ENCODE data around the gene FAIM2.

FAIM2 gene

GRCh38 chr12:49903700-49904423 is at the start of gene FAIM2:
Gene FAIM2 (minus strand): TSS chr12:49903900. CDS start chr12:49903792, 108 bp downstream.
- peak; percentile 88 for DNase-seq

GRCh38 chr12:49953151-49953550 is 49.5 kb upstream of the FAIM2 start:
- DNase-seq: no peak

- DNase-seq: no peak
Measured at GRCh38 chr12:49952391-49953055, 48.8 kb upstream of the FAIM2 start.

GRCh38 chr12:49951411-49952240 is 47.9 kb upstream of the FAIM2 start:
- no peak for DNase-seq

GRCh38 chr12:49950273-49951251 is 46.9 kb upstream of the FAIM2 start, which contains the start of gene AQP2:
Gene AQP2 (plus strand): TSS chr12:49950737. CDS start chr12:49950831, 94 bp downstream.
- no peak for DNase-seq

- DNase-seq: no peak
Measured at GRCh38 chr12:49949866-49950265, 46.2 kb upstream of the FAIM2 start.

GRCh38 chr12:49948866-49949845 is 45.5 kb upstream of the FAIM2 start:
- no peak for DNase-seq

- DNase-seq: no peak
Measured at GRCh38 chr12:49947593-49948226, 44.0 kb upstream of the FAIM2 start.

GRCh38 chr12:49946497-49946896 is 42.8 kb upstream of the FAIM2 start:
- no peak for DNase-seq

- no peak for DNase-seq
Measured at GRCh38 chr12:49946086-49946485, 42.4 kb upstream of the FAIM2 start.

GRCh38 chr12:49945394-49946080 is 41.8 kb upstream of the FAIM2 start:
- peak; percentile 82 for DNase-seq

- DNase-seq: no peak
Measured at GRCh38 chr12:49944718-49945117, 41.0 kb upstream of the FAIM2 start.

GRCh38 chr12:49944046-49944445 is 40.3 kb upstream of the FAIM2 start:
- no peak for DNase-seq

- no peak for DNase-seq
Measured at GRCh38 chr12:49943625-49943960, 39.9 kb upstream of the FAIM2 start.

- DNase-seq: no peak
Measured at GRCh38 chr12:49942921-49943624, 39.4 kb upstream of the FAIM2 start.

GRCh38 chr12:49942512-49942893 is 38.8 kb upstream of the FAIM2 start:
- DNase-seq: no peak

GRCh38 chr12:49941556-49942511 is 38.1 kb upstream of the FAIM2 start:
- DNase-seq: no peak

GRCh38 chr12:49939707-49940106 is 36.0 kb upstream of the FAIM2 start:
- DNase-seq: no peak
